Measurements from ENCODE around the gene RPL13. TPM values are rescaled to one million over a fixed set of nuclear protein-coding genes. Genes with fewer than 3 reads are reported as not detected.

The RPL13 gene
- total and polyA plus RNA-seq, 2 of the 13 experiments (the other 11 are each of a cell fraction or from before 2014, with no cell fraction given), result 2,988 to 4,411 TPM

GRCh38 chr16:89565506-89566372, 5.3 kb downstream of the RPL13 start (continued):
- TF ChIP-seq ZBED4 (CRISPR knock-in tag; IDR thresholded peaks at IDR 0.05; ENCODE audit: borderline replicate concordance) (0 out of 2 replicates have a peak, but pooled peaks have one; percentile 47), ZNF275 (CRISPR knock-in tag; IDR thresholded peaks at IDR 0.05; ENCODE audit: borderline replicate concordance) (peak; percentile 90), NFKBIZ (CRISPR knock-in tag; IDR thresholded peaks at IDR 0.05) (no peak), KLF6 (CRISPR knock-in tag; IDR thresholded peaks at IDR 0.05) (no peak), ZSCAN30 (CRISPR knock-in tag; IDR thresholded peaks at IDR 0.05) (no peak; the same call in 1 of the 2 replicates), ZHX2 (IDR thresholded peaks at IDR 0.05; ENCODE audit: low read depth) (peak; percentile 26; the same call in 1 of the 2 replicates), ZHX2 (CRISPR knock-in tag; IDR thresholded peaks at IDR 0.05; ENCODE audit: borderline replicate concordance) (0 out of 2 replicates have a peak, but pooled peaks have one; percentile 56), PAWR (CRISPR knock-in tag; IDR thresholded peaks at IDR 0.05; ENCODE audit: borderline replicate concordance) (no peak), ZNF580 (CRISPR knock-in tag; IDR thresholded peaks at IDR 0.05; ENCODE audit: borderline replicate concordance, low read depth) (no peak; the same call in 1 of the 2 replicates), ZNF747 (CRISPR knock-in tag; IDR thresholded peaks at IDR 0.05; ENCODE audit: borderline replicate concordance) (peak; percentile 39; the same call in 1 of the 2 replicates), SMAD3 (CRISPR knock-in tag; IDR thresholded peaks at IDR 0.05) (no peak), ZNF547 (CRISPR knock-in tag; IDR thresholded peaks at IDR 0.05) (no peak; the same call in 1 of the 2 replicates)
